ENCODE results near the gene RFPL3.

- TF ChIP-seq POLR2A (IDR thresholded peaks at IDR 0.05; ENCODE audit: low read depth, low read length) (no peak), POLR2AphosphoS5 (IDR thresholded peaks at IDR 0.05; ENCODE audit: low read depth, low read length) (no peak), TAF1 (IDR thresholded peaks at IDR 0.05; ENCODE audit: borderline replicate concordance, low read depth, low read length) (no peak)
These were observed 38.6 kb downstream of the RFPL3 start for GRCh38 chr22:32396255-32396654.

All from GM12892 (cell line).